ENCODE results near the gene PIK3CA. TPM values are rescaled to one million over a fixed set of nuclear protein-coding genes. Genes with fewer than 3 reads are reported as not detected.

PIK3CA gene
- polyA plus RNA-seq (2012; ENCODE audit: insufficient read length, low read depth): 2.2 TPM

DNA sequence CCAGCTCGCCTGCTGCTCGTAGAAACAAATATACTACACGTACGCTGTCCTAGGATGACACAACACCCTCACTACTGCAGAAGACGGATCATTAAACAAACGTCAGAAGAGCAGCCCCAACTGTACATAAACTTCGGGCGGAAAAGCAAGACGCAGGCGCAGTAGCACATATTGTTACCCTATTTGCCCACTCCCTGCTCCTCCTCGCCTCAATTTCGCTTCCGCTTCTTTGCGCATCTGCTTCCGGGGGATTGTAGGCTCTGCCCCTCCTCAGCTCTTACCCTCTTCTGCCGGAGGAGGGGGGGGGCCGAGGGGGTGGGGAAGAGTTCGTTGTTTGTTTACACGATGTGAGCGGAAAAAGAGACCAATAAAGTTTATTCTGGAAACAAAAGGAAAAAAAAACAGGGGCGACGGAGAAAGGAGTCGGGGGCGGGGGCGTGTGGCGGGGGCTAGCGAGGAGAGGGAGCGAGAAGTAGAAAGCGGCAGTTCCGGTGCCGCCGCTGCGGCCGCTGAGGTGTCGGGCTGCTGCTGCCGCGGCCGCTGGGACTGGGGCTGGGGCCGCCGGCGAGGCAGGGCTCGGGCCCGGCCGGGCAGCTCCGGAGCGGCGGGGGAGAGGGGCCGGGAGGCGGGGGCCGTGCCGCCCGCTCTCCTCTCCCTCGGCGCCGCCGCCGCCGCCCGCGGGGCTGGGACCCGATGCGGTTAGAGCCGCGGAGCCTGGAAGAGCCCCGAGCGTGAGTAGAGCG lies at the start of gene PIK3CA:
Gene PIK3CA (plus strand): TSS at position 485 of the 743 bp plus-strand sequence. CDS start 50,469 bp downstream, outside the sequence.
- peak; percentile 55; the same call in 1 of the 2 replicates for TF ChIP-seq POLR2AphosphoS5 (IDR thresholded peaks at IDR 0.05; ENCODE audit: low read depth, low read length)
- TF ChIP-seq, protein P1, sequence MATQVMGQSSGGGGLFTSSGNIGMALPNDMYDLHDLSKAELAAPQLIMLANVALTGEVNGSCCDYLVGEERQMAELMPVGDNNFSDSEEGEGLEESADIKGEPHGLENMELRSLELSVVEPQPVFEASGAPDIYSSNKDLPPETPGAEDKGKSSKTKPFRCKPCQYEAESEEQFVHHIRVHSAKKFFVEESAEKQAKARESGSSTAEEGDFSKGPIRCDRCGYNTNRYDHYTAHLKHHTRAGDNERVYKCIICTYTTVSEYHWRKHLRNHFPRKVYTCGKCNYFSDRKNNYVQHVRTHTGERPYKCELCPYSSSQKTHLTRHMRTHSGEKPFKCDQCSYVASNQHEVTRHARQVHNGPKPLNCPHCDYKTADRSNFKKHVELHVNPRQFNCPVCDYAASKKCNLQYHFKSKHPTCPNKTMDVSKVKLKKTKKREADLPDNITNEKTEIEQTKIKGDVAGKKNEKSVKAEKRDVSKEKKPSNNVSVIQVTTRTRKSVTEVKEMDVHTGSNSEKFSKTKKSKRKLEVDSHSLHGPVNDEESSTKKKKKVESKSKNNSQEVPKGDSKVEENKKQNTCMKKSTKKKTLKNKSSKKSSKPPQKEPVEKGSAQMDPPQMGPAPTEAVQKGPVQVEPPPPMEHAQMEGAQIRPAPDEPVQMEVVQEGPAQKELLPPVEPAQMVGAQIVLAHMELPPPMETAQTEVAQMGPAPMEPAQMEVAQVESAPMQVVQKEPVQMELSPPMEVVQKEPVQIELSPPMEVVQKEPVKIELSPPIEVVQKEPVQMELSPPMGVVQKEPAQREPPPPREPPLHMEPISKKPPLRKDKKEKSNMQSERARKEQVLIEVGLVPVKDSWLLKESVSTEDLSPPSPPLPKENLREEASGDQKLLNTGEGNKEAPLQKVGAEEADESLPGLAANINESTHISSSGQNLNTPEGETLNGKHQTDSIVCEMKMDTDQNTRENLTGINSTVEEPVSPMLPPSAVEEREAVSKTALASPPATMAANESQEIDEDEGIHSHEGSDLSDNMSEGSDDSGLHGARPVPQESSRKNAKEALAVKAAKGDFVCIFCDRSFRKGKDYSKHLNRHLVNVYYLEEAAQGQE (IDR thresholded peaks at IDR 0.05; ENCODE audit: insufficient read depth in 1 of 2, low read depth in 2 of 2, low read length in 2 of 2): no peak
- peak; percentile 77 for TF ChIP-seq FOXP2 (optimal IDR thresholded peaks at IDR 0.05; ENCODE audit: borderline replicate concordance, extremely low read depth, extremely low read length, insufficient read depth)
- no peak for TF ChIP-seq SIN3A (IDR thresholded peaks at IDR 0.05; ENCODE audit: borderline replicate concordance, insufficient read depth, low read length)
- TF ChIP-seq TAF1 (IDR thresholded peaks at IDR 0.05; ENCODE audit: borderline replicate concordance, insufficient read depth, low read length): 0 out of 2 replicates have a peak, but pooled peaks have one; percentile 16

DNA sequence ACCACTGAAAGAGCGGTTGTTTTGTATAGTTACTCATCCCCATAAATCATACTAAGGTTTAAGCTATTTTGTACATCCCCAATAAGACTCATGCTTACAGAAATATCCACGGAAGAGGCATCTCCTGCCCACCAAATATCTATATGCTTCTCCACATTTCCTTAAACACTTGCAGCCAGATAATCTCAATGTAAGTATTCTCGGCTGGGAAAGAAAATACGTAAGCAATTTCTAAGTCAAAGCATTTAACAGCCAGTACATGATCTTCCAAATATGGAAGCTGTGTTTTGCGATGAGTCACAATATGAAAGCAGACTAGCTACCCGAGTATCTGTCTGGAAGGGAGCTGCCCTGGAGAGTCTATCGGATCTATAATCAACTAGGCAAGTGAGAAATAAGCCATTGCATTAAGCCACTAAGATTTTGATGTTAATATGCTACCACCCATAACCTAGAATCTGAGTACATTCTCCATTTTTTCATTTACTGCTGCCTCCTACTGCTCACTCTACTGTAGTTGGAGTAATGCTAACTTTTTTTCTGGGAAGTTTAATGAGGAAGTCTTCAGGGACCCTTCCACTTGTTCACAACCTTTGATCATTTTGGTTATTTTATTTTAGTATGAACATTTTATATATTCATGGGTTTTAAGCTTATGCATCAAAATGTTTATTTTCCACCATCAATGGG lies 49.6 kb upstream of the PIK3CA start:
- no peak for TF ChIP-seq POLR2AphosphoS5 (IDR thresholded peaks at IDR 0.05; ENCODE audit: low read depth, low read length)
- no peak for TF ChIP-seq TAF1 (IDR thresholded peaks at IDR 0.05; ENCODE audit: borderline replicate concordance, insufficient read depth, low read length)
- no peak for TF ChIP-seq FOXP2 (optimal IDR thresholded peaks at IDR 0.05; ENCODE audit: borderline replicate concordance, extremely low read depth, extremely low read length, insufficient read depth)
- TF ChIP-seq, protein P1 (IDR thresholded peaks at IDR 0.05; ENCODE audit: insufficient read depth in 1 of 2, low read depth in 2 of 2, low read length in 2 of 2): no peak
- no peak for TF ChIP-seq SIN3A (IDR thresholded peaks at IDR 0.05; ENCODE audit: borderline replicate concordance, insufficient read depth, low read length)

DNA sequence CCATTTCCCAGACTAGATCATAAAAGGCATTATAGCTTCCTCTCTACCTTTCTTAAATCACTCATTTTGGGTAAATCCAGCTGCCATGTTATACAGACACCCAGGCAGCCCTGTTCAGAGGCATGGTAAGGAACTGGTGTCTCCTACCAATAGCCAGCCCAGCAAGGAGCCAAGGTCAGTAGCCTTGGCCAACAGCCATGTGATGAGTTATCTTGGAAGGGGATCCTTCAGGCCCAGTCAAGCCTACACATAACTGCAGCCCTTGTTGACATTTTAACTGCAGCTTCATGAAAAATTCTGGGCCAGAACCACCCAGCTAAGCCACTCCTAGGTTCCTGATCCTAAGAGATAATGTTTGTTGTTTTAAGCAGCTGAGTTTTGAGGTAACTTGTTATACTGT lies 47.5 kb upstream of the PIK3CA start:
- no peak for TF ChIP-seq POLR2AphosphoS5 (IDR thresholded peaks at IDR 0.05; ENCODE audit: low read depth, low read length)
- no peak for TF ChIP-seq SIN3A (IDR thresholded peaks at IDR 0.05; ENCODE audit: borderline replicate concordance, insufficient read depth, low read length)
- TF ChIP-seq, protein P1 (IDR thresholded peaks at IDR 0.05; ENCODE audit: insufficient read depth in 1 of 2, low read depth in 2 of 2, low read length in 2 of 2): no peak
- TF ChIP-seq FOXP2 (optimal IDR thresholded peaks at IDR 0.05; ENCODE audit: borderline replicate concordance, extremely low read depth, extremely low read length, insufficient read depth): no peak
- no peak for TF ChIP-seq TAF1 (IDR thresholded peaks at IDR 0.05; ENCODE audit: borderline replicate concordance, insufficient read depth, low read length)

DNA sequence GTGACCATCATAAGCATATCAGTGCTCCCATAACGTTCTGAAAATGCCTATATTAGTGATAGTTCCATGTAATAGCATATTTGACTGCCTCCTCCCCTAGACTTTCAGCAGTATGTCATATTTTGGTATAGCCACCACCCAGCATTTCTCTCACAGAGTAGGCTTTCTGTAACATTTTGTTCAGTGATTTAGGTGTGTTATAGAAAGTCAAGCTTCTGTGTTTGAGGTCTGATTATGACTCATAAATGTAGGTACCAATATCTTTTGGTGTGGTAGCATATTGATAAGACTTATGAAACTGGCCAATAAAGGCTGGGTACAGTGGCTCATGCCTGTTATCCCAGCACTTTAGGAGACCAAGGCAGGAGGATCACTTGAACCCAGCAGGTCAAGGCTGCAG lies 42.3 kb upstream of the PIK3CA start:
- TF ChIP-seq TAF1 (IDR thresholded peaks at IDR 0.05; ENCODE audit: borderline replicate concordance, insufficient read depth, low read length): no peak
- TF ChIP-seq, protein P1 (IDR thresholded peaks at IDR 0.05; ENCODE audit: insufficient read depth in 1 of 2, low read depth in 2 of 2, low read length in 2 of 2): no peak
- TF ChIP-seq FOXP2 (optimal IDR thresholded peaks at IDR 0.05; ENCODE audit: borderline replicate concordance, extremely low read depth, extremely low read length, insufficient read depth): no peak
- no peak for TF ChIP-seq SIN3A (IDR thresholded peaks at IDR 0.05; ENCODE audit: borderline replicate concordance, insufficient read depth, low read length)
- TF ChIP-seq POLR2AphosphoS5 (IDR thresholded peaks at IDR 0.05; ENCODE audit: low read depth, low read length): no peak
